ENCODE data around the gene FAM20C.

Gene FAM20C

GRCh38 chr7:159370-160270 lies 32.8 kb upstream of the FAM20C start:
- no peak for DNase-seq (ENCODE audit: low read depth in 2 of 2)

- DNase-seq (ENCODE audit: low read depth in 2 of 2): no peak
These were observed 31.2 kb upstream of the FAM20C start for GRCh38 chr7:160958-161725.

- no peak for DNase-seq (ENCODE audit: low read depth in 2 of 2)
These were observed 29.6 kb upstream of the FAM20C start for GRCh38 chr7:162632-163297.

- DNase-seq (ENCODE audit: low read depth in 2 of 2): no peak
These were observed 29.1 kb upstream of the FAM20C start for GRCh38 chr7:163298-163695.

- DNase-seq (ENCODE audit: low read depth in 2 of 2): no peak
These were observed 28.1 kb upstream of the FAM20C start for GRCh38 chr7:163971-164881.

GRCh38 chr7:164882-165660 lies 27.3 kb upstream of the FAM20C start:
- DNase-seq (ENCODE audit: low read depth in 2 of 2): no peak

- DNase-seq (ENCODE audit: low read depth in 2 of 2): no peak
These were observed 26.6 kb upstream of the FAM20C start for GRCh38 chr7:165661-166337.

- DNase-seq (ENCODE audit: low read depth in 2 of 2): no peak
These were observed 25.9 kb upstream of the FAM20C start for GRCh38 chr7:166338-167060.

- no peak for DNase-seq (ENCODE audit: low read depth in 2 of 2)
These were observed 25.1 kb upstream of the FAM20C start for GRCh38 chr7:167090-167855.

GRCh38 chr7:167976-168791 lies 24.2 kb upstream of the FAM20C start:
- no peak for DNase-seq (ENCODE audit: low read depth in 2 of 2)

- no peak for DNase-seq (ENCODE audit: low read depth in 2 of 2)
These were observed 22.8 kb upstream of the FAM20C start for GRCh38 chr7:169276-170172.

GRCh38 chr7:170551-171363 lies 21.6 kb upstream of the FAM20C start:
- DNase-seq (ENCODE audit: low read depth in 2 of 2): no peak

GRCh38 chr7:171364-171904 lies 20.9 kb upstream of the FAM20C start:
- DNase-seq (ENCODE audit: low read depth in 2 of 2): no peak

- no peak for DNase-seq (ENCODE audit: low read depth in 2 of 2)
These were observed 20.4 kb upstream of the FAM20C start for GRCh38 chr7:171912-172515.
